NCI-H1436 treated with DMSO at 0.1 percent for 48 hours (cell line): Measurements from ENCODE around the gene LHX5.
"Not testable (repeated sequence)": the region's sequence is repeated elsewhere in the genome, so short reads cannot be mapped to it uniquely, and the experiment has no call there.

ENCODE experiments used
- DNase-seq: peaks from one replicate; lab custom pipeline; 2025; lab: John Stamatoyannopoulos, UW

The LHX5 gene

DNA sequence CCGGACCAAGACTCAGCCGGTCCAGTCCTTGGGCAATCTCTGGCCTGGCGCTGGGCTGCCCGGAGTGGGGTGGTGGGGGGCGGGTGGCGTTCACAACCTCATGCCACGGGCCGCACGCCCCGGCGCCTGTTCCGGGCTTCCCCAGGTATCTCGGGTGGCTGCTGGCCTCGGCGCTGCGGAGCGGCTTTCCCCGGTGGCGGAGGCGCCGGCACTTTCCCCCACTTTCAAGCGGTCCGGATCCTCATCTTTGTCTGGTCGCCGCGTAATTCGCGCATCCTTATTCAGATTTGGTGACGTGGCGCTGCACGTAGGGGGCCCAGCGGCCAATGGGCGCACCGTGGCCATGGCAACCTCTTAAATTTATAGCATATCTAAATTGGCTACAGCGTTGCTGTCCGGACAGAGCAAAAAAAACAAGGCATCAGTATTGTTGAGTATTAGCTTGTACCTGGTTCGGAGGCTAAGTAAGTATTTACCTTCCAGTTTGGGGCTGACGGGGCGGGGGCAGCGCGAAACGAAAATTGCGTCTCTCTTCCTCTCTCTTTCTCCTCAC lies at the start of gene LHX5:
Gene LHX5 (minus strand): TSS at position 253 of the 553 bp plus-strand sequence. CDS start 373 bp downstream, outside the sequence.
- DNase-seq, result no peak

DNA sequence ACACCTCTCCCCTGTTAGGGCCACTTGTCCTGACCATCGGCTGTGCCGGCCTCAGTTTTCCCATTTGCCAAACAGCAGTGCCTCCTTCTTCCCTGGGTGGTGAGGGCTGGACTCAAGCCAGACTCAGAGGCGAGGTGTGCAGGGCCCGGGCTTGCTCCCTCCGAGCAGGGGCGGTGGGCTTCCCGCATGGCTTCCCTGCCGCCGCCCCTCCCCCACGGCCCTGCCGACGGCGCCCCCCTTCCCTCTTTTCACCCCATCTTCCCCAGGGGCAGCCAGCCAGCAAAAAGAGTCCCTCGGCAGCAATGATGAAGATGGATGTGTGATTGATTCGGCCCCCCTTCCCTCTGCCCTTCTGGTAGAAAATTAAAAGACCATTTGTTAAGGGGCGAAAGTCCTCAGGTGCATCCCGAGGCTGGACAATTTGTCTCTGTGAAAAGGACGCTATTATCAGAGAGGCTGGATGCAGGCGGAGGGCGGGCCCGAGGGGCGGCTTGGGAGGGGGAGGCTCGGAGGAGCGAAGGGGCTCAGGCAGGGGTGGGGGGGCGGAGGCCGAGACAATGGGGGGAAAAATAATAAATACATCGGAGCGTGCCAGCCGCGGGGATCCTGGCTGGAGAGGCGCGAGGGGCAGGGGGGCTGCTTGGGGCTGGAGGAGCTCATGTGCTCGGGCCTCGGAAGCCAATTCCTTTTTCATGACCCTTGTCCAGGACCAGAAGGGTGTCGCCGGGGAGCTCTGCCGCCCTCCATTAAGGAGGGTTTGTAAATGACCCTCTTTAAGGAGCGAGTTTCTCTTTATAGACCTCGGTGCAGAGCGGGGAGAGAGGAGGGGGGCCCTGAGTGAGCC lies 48.0 kb upstream of the LHX5 start:
- DNase-seq, result no peak

DNA sequence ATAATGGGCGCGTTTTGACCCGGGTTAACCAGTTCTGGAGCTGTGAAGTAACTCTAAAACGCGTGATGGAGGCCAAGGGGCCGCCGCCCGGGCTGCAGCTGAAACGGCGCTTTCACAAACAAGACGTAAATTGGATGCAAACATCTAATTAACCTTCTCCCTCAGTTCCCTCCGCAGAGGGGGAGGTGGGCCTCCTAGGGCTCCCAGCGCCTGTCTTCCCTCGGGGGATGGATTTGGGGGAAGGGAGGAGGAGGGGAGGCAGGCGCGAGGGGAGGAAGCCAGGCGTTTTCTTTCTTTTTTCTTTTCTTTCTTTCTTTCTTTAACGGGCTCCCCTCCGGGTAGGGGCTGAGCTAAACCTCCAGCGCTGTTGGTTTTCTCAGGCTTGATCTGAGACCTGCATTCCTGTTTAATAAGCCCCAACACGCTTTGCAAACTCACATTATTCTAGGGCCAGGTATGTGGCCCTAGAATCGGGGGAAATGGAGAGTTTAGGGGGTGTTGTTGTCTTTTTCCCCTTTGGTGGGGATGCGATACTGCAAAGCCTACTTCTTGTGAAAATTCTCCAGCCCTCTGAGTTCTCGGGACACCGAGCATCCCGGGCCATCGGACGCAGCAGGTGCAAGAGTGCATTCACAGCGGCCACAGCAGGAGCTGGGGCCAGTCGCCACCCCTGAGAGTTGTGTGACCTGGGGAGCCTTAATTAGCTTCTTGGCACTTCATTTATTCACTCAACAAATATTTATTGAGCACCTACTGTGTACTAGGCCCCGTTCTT lies 43.6 kb upstream of the LHX5 start:
- DNase-seq, result no peak

DNA sequence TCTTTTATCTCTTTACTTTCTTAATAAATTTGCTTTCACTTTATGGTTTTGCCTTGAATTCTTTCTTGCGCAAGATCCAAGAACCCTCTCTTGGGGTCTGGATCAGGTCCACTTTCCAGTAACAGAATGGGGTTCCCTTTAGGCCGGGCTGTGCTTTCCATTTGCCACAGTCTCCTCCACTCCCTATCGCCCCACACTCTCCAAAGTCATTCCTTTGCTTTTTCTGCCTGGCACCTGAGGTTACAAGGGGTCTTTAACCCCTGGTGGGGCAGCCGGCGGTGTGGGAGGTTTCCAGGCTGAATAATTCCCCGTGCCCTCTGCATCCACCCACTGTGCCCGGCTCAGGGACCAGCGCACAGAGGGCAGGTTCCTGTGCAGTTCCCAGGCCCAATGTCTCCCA lies 42.9 kb upstream of the LHX5 start:
- DNase-seq, result no peak

DNA sequence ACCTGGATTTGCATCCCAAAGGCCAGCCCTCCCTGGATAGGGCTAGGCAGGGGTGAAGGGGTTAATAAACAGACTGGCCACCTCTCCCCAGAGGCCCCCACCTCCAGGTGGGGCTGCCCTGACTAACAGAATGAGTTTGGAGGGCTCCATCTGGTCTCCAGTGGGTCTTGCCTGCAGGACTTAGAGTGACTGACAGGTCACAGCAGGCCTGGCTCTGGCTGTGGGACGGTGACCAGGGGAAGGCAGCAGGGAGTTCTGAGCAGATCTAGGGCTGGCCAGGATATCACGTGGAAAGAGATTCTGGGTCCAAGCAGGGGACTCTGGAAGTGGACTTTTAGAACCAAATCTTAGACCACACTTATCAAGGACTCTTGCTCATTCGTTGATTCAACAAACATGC lies 40.9 kb upstream of the LHX5 start:
- DNase-seq, result no peak

DNA sequence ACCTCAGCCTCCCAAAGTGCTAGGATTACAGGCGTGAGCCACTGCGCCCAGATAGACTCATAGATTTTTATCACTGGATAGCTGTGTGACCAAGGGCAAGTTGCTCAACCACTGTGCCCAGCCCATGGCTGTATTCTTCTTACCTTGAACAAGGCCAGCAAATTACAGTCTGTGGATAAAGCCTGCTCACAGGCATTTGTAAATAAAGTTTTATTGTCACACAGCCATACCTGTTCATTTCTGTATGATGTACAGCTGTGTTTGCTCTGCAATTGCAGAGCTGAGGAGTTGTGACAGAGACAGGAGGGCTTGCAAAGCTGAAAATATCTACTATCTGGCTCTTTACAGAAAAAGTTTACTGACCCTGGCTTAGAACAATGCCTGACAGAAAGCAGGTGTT lies 35.2 kb upstream of the LHX5 start:
- DNase-seq, result no peak

DNA sequence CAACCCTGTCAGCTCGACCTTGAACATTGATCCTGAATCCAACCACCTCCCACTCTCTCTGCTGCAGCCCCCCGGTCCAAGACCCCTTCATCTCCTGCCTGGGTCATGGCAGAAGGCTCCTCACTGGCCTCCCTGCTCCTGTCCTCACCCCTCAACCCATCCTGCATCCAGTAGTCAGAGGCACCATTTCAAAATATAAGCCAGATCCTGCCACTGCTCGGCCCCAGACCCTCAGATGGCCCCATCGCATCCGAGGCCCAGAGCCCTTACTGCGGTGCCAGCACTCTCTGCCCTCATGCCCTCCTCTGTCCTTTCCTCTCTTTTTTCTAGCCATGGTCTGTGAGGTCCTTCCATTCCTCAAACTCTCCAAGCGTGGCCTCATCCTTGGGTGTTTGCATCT lies 34.3 kb upstream of the LHX5 start:
- DNase-seq, result no peak

DNA sequence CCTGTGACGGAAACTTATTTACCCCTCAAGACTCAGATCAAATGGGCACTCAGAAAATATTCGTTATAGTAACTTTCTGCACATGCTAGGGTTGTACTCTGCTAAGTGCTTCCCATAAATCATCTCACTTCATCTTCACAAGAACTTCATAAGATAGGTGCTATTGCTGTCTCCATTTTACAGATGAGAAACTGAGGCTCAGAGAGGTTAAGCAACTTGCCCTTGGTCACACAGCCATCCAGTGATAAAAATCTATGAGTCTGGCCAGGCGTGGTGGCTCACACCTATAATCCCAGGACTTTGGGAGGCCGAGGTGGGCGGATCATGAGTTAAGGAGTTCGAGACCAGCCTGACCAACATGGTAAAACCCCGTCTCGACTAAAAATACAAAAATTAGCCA lies 33.2 kb upstream of the LHX5 start:
- DNase-seq, result no peak

DNA sequence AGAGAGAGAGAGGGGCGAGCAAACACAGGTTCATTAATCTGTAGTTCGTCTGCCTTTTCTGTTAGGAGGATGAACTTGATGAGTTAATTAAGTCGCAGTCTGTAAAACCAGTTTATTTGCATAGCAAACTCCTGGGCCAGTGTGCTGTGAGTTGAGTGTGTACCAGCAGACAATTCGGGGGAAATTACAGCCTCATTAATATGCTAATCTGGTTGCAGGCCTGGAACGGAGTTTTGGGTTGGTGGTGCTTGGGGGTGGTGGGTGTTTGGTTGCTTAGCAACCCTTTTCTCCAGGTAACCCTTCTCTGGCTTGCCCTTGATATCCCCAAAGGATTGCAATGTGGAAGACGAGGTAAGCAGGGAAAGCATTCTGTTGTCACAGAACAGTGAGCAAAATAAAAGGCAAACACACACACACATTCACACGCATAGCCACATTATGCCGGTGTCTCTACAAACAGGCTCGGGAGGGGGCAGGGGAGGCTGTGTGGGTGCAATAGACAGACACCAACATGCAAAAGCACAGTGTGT lies 29.2 kb upstream of the LHX5 start:
- DNase-seq, result no peak

DNA sequence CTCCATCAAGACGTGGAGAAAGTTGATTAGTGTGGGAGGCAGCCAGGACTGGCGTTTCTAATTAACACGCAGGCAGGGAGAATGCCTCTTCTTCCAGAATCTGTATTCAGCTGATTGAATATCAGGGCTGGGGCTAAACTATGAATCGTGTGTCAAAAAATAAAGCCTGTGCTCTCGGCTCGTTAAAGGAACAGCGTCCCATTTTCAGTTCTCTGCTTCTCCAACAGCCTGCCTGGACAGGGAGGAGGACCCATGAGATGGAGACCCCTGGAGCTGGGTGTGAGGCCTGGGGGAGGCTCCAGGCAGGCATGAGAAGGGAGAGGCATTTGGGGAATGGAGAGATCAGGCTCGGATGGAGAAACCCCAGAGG lies 28.6 kb upstream of the LHX5 start:
- no peak for DNase-seq

DNA sequence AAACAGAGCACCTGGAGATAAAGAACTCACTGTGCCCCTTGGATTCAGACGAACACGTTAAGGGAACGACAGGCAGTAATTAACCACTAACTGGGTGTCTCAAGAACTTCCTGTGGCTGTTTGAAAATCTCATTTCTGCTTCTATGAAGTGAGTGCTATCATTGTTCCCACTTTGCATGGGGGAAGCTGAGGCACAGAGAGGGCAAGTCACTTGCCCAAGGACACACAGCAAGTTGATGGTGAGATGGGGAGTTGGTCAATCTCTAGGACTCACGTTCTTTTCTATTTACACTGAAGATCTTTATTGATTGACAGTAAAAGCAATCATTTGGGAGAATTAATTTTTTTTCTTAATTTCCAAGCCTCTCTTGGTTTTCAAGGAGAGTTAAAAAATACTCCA lies 26.8 kb upstream of the LHX5 start:
- DNase-seq, result no peak

DNA sequence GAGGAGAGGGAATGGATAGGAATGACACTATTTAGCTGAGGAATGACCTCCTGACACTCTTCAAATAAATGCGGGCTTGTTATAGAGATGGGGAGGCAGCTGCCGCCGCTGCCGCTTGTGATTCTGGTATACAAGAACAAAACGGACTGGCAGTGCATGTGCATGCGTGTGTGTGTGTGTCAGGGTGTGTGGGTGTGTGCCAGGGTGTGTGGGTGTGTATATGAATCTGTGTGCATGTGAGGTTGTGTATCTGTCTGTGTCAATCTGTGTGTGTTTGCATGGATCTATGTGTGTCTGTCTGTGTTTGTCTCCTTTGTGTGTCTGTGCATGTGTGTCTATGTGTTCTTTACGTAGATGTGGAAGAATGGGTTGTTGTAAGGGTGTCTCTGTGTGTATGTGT lies 26.0 kb upstream of the LHX5 start:
- no peak for DNase-seq

DNA sequence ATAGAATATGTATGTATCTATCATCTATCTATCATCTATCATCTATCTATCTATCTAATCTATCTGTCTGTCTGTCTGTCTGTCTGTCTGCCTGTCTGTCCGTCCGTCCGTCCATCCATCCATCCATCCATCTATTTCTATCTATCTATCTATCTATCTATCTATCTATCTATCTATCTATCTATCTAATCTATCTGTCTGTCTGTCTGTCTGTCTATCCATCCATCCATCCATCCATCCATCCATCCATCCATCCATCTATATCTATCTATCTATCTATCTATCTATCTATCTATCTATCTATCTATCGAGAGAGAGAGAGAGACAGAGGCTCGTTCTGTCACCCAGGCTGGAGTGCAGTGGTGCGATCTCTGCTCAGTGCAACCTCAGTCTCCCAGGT lies 24.3 kb upstream of the LHX5 start:
- DNase-seq, result not testable (repeated sequence)

DNA sequence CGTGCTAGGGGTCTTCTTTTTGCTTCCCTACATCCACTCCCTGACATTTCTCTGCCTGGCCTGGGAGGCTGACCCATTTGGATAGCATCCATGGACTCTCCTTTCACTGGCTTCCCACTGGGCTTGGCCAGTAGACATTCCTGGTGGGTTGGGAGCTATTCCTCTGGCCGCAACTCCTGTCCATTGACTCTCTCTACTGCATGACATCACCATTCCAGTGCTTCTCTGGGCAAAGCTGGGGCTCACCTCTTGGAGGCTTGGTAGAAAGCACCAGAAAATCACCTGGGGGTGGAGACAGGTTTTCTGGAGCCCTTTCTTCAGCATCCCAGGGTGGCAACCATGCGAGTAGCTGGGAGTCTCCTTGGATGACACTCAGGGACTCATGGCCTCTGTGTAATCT lies 16.7 kb upstream of the LHX5 start:
- no peak for DNase-seq

DNA sequence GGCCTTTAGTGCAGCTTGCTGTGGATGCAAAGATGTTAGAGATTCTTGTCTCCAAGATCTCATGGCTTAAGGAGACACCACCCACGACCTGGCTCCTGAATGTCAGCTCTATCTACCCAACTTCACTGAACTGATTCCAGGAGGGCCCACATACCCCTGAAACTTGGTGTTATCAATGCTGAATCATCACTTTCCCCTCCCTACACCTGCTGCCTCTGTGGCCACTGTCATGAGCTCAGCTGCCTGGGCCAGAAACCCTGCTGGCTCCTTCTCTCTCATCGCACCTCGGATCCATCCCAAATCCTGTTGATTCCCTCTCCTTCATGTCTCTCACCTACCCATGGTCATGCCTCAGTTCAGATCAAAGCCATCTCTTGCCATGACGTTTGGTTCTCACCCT lies 15.1 kb upstream of the LHX5 start:
- no peak for DNase-seq

DNA sequence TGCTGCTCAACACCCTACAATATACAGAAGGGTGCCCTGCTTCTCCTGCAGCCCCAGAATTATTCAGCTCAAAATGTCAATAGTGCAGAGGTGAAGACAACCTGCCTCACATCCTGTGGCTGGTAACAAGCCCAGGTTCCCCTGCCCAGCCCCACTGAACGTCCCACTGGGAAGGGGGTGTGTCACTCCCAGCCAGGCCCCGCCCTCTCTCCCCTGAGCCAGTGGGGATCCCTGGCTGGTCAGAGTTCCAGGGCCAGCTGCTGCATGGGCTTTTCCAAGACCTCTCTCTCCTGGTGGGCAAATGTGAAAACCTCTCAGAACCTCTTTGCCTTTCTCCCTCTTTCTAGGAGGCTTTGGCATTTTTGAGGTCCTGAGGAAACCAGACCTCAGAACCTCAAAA lies 13.7 kb upstream of the LHX5 start:
- no peak for DNase-seq

DNA sequence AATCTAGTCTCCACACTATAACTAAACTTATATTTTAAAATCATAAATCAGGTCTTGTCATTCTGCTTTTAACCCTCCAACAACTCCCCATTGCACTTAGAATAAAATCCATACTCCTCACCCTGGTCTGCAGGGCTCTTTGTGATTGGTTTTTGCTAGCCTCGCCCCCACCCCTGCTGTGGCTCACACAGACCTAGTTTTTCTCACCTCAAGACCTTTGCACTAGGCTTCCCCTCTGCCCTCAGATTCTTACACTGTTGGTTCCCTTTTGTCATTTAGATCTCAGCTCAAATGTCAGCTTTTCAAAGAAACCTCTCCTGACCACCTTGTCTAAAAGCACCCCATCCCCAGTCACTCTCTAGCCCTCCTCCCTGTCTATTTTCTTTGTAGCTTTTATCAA lies 10.7 kb upstream of the LHX5 start:
- DNase-seq, result no peak

DNA sequence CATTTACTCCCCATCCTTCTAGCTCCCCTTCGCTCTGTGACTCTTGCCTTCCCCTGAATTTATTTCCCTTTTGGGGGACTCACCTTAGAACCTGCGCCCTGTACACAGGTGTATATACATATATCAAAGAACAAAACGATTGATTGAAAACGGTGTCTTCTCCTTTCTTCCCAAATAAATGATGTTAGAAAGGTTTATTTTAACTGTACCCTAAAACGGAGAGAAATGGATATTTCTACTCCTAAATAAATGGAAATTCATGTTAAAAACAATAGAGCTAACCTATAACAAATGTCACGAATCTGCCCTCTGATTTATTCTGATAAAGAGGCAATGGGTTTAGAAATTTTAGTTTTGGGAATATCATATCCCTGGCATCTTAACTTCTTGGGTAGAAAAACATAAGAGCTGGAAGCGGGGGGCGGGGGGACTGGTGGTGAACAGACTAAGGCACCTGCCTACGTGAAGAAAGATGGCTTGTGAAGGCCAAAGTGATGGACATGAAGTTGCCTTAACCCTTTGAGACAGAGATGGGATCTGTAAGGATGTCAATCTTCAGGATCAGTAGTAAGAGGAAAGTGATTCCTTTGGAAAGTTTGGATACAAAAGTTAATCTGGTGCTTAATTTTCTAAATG lies 8.8 kb upstream of the LHX5 start:
- no peak for DNase-seq

DNA sequence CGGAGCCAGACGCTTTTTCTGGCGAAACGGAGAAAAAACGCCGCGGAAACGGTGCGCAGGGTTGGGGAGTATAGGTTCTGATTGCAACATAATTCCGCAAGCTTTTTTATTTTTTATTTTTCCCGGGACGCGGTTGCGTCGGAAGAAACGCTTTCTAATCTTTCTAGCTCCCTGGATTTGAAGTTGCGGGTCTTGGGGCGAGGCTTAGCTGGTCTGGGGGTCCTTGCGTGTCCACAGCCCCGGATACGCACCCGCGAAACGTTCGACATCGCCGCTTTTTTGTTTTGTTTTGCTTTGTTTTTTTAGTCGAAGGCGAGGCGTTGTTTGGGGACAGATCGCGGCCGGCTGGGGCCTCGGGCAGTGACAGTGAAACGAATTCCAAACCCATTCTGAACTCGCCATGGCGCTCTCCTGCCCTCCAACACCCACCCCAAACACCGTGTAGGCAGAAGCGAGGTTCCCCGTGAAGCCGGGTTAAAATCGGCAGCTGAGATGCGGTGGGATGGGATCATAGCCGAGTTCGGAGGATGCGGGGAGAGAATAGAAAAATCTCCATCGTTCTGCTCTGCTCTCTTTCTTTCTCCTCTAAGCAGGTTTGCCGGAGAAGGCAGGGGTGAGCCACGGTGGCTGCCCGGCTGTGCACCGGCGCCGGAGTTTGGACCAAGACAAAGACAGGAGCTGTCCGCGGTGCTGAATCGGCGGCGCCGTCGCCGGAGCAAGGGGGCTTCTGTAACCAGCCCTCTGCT lies 8.1 kb upstream of the LHX5 start:
- DNase-seq, result no peak

DNA sequence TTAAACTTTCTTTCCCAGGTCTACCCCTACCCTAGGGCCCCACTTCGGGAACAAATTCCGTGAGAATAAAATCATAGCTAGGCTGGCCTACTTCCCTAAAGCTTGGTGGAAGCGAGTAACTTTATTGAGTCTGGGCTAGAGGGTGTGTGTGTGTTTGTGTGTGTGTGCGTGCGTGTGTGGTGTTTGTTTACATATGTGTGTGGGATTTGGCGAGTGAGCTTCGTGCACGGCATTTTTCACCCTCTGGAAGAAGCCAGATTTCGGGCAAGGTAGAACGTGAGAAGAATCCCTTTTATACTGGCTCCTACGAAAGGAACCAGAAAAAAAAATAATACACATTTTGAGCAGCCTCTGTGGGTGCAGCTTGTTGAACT lies 7.5 kb upstream of the LHX5 start:
- no peak for DNase-seq

DNA sequence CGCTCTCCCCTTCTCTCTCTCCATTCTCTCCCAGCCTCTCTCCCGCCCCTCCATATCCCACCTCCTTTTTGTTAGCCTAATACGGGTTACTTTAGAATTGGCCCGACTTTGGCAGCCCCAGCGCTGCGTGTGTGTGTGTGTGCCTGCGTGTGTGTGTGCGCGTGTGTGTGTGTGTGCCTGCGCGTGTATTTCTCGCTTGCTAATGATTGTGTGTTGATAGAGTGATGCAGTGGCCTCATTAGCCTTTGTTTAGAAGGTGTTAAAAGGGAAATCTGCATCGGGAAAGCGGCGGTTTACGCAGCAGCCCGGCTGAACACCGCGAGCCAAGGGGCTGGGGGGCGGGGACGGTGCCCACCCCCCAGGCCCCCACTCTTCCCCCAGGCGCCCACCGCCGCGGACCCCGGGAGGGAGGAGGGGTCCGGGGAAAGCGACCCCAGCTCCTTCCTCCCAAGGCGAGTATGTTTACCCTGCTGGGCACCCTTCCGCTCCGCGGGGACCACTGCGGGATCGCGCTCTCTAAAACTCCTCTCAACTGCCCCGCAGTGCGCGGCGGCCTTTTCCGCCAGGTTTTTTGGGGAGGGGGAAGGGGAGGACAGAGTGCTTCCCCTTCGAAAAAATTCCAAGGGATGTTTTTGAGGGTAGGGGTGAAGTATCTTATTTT lies 6.8 kb upstream of the LHX5 start:
- DNase-seq, result no peak
